Astrocyte (in vitro differentiated cells and primary cell): ENCODE measurements around the gene WFDC6. TPM values are rescaled to one million over a fixed set of nuclear protein-coding genes. Genes with fewer than 3 reads are reported as not detected.

Experiments used
- DNase-seq: peaks from one replicate; pipeline ENCODE4 v3.0.0-alpha.2; 2010; ENCODE audit warnings: low read depth
- FAIRE-seq: peaks from 2 replicates; lab custom pipeline; 2011; peaks lifted over from hg19 to GRCh38; lab: Jason Lieb, UNC
- H2AFZ ChIP-seq: 2 replicates; pipeline ENCODE4 v1.6.0; 2012; ENCODE audit warnings: low read depth, low read length, inconsistent platforms
- H3K27ac ChIP-seq: 2 replicates; pipeline ENCODE4 v1.5.1; 2011; ENCODE audit warnings: low read depth, low read length, inconsistent platforms
- H3K27me3 ChIP-seq: 2 replicates; pipeline ENCODE4 v1.6.0; 2011; ENCODE audit warnings: low read length, inconsistent platforms; ENCODE audit not compliant: insufficient read depth
- H3K36me3 ChIP-seq: 2 replicates; pipeline ENCODE4 v1.5.1; 2011; ENCODE audit warnings: low read length, inconsistent platforms; ENCODE audit not compliant: insufficient read depth
- H3K4me1 ChIP-seq: 2 replicates; pipeline ENCODE4 v1.5.1; 2011; ENCODE audit warnings: low read length, inconsistent platforms; ENCODE audit not compliant: insufficient read depth
- H3K4me2 ChIP-seq: 2 replicates; pipeline ENCODE4 v1.6.0; 2012; ENCODE audit warnings: low read length, inconsistent platforms
- H3K4me3 ChIP-seq: 2 replicates; pipeline ENCODE4 v1.5.1; 2011; ENCODE audit warnings: low read depth, mild to moderate bottlenecking, low read length, inconsistent platforms; ENCODE audit not compliant: insufficient read depth
- H3K79me2 ChIP-seq: 2 replicates; pipeline ENCODE4 v1.6.0; 2012; ENCODE audit warnings: mild to moderate bottlenecking, low read length, inconsistent platforms; ENCODE audit not compliant: insufficient read depth
- H3K9ac ChIP-seq: 2 replicates; pipeline ENCODE4 v1.6.0; 2012; ENCODE audit warnings: mild to moderate bottlenecking, low read length, inconsistent platforms
- H3K9me3 ChIP-seq: 2 replicates; pipeline ENCODE4 v1.5.1; 2012; ENCODE audit warnings: low read depth, mild to moderate bottlenecking, low read length, inconsistent platforms; ENCODE audit not compliant: insufficient read depth
- H4K20me1 ChIP-seq: 2 replicates; pipeline ENCODE4 v1.6.0; 2012; ENCODE audit warnings: low read length, inconsistent platforms; ENCODE audit not compliant: insufficient read depth
- H3K27ac Mint-ChIP-seq: one replicate; pipeline ENCODE4 v1.8.0; 2021; ENCODE audit warnings: mild to moderate bottlenecking, mixed read lengths; ENCODE audit not compliant: unreplicated experiment
- H3K27me3 Mint-ChIP-seq: one replicate; pipeline ENCODE4 v1.8.0; 2021; ENCODE audit warnings: low read depth, mixed read lengths; ENCODE audit not compliant: unreplicated experiment
- H3K36me3 Mint-ChIP-seq: one replicate; pipeline ENCODE4 v1.8.0; 2021; ENCODE audit warnings: low read depth, mixed read lengths; ENCODE audit not compliant: unreplicated experiment
- H3K4me1 Mint-ChIP-seq: one replicate; pipeline ENCODE4 v1.8.0; 2021; ENCODE audit warnings: low read depth, mixed read lengths; ENCODE audit not compliant: unreplicated experiment
- H3K4me3 Mint-ChIP-seq: one replicate; pipeline ENCODE4 v1.8.0; 2021; ENCODE audit warnings: mild to moderate bottlenecking, moderate library complexity, mixed read lengths; ENCODE audit not compliant: unreplicated experiment
- H3K9me3 Mint-ChIP-seq: one replicate; pipeline ENCODE4 v1.8.0; 2021; ENCODE audit warnings: mild to moderate bottlenecking, mixed read lengths; ENCODE audit not compliant: unreplicated experiment
- CTCF ChIP-seq: IDR thresholded peaks from 2 replicates; pipeline ENCODE4 v1.5.1; 2011; ENCODE audit warnings: low read depth, mild to moderate bottlenecking, inconsistent platforms, low read length, moderate library complexity; ENCODE audit not compliant: insufficient read depth
- EZH2 ChIP-seq: IDR thresholded peaks from 2 replicates; pipeline ENCODE4 v1.6.1; 2012; ENCODE audit warnings: mild to moderate bottlenecking, low read length, inconsistent platforms; ENCODE audit not compliant: insufficient read depth
- total RNA-seq: library from RNA; stranded (reverse); gene quantifications from 2 replicates; pipeline ENCODE4 v1.2.1, GENCODE V29; 2021

Gene WFDC6
- total RNA-seq, 1 donor from 2014 or later = not detected

DNA sequence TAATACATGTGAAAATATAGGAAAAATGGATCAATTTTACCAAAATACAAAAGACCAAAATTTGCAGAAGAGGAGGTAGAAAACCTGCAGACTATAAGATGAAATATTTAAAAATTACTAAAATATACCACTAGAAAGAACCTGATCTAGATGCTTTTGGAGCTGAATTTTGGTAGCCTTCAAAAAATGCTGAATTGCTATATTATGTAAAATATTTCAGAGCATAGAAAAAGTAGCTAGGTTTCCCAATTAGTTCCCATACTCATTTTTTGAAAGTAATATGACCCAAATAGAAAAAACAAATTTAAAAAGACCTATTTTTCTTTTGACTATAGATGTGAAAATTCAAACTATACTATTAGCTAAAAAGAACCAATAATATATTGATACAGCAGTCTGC lies 11.5 kb upstream of the WFDC6 start:
- Histone ChIP-seq H3K4me3 (no peak overlapping the region), H2AFZ (no peak overlapping the region), H3K36me3 (no peaks in the 10 kb centered on the region), H3K9ac (no peak overlapping the region), H3K4me1 (no peaks in the 10 kb centered on the region), H4K20me1 (no peaks in the 10 kb centered on the region), H3K27ac (no peak overlapping the region), H3K27me3 (peaks cover 2% of the 10 kb centered on the region), H3K9me3 (no peaks in the 10 kb centered on the region), H3K79me2 (no peaks in the 10 kb centered on the region), H3K4me2 (no peak overlapping the region)
- DNase-seq = no peak
- Mint-ChIP-seq H3K27ac (no peak overlapping the region), H3K27me3 (peaks cover 8% of the 10 kb centered on the region), H3K9me3 (peaks cover 3% of the 10 kb centered on the region), H3K4me3 (no peak overlapping the region), H3K4me1 (no peaks in the 10 kb centered on the region), H3K36me3 (no peaks in the 10 kb centered on the region)
- TF ChIP-seq CTCF (no peak), EZH2 (no peak)
- FAIRE-seq = no peak

DNA sequence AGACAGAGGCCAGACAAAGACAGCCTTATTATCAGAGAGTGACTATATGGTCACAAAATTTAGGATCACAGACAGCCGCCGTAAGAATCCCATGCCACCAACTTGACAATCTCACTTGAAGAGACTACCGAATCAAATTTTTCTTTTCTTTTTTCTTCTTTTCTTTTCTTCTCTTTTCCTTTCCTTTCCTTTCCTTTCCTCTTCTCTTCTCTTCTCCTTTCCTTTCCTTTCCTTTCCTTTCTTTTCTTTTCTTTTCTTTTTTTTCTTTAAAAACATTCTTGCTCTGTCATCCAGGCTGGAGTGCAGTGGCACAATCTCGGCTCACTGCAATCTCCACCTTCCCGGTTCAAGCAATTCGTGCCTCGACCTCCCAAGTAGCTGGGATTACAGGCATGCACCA lies 9.1 kb upstream of the WFDC6 start:
- FAIRE-seq = no peak
- no peak overlapping the region for H3K4me3 ChIP-seq

More for the DNA sequence above, 9.1 kb upstream of the WFDC6 start:
- H3K36me3 ChIP-seq = no peaks in the 10 kb centered on the region
- H3K4me1 ChIP-seq = no peaks in the 10 kb centered on the region
- no peaks in the 10 kb centered on the region for H3K9me3 ChIP-seq
- TF ChIP-seq CTCF (no peak), EZH2 (no peak)
- H3K4me2 ChIP-seq = no peak overlapping the region
- no peak overlapping the region for H3K9ac ChIP-seq
- H2AFZ ChIP-seq = no peak overlapping the region
- no peaks in the 10 kb centered on the region for H4K20me1 ChIP-seq
- no peak overlapping the region for H3K4me3 Mint-ChIP-seq
- H3K27ac Mint-ChIP-seq = no peak overlapping the region
- H3K79me2 ChIP-seq = no peaks in the 10 kb centered on the region
- H3K36me3 Mint-ChIP-seq = no peaks in the 10 kb centered on the region
- H3K27me3 ChIP-seq = peaks cover 5% of the 10 kb centered on the region
- peaks cover 3% of the 10 kb centered on the region for H3K9me3 Mint-ChIP-seq
- H3K27ac ChIP-seq = no peak overlapping the region
- no peak for DNase-seq
- H3K27me3 Mint-ChIP-seq = peaks cover 17% of the 10 kb centered on the region
- H3K4me1 Mint-ChIP-seq = no peaks in the 10 kb centered on the region
